ENCODE measurements around the gene LAMB4.

GRCh38 chr7:108066486-108066885 is 63.7 kb downstream of the LAMB4 start:
- TF ChIP-seq, protein P1, sequence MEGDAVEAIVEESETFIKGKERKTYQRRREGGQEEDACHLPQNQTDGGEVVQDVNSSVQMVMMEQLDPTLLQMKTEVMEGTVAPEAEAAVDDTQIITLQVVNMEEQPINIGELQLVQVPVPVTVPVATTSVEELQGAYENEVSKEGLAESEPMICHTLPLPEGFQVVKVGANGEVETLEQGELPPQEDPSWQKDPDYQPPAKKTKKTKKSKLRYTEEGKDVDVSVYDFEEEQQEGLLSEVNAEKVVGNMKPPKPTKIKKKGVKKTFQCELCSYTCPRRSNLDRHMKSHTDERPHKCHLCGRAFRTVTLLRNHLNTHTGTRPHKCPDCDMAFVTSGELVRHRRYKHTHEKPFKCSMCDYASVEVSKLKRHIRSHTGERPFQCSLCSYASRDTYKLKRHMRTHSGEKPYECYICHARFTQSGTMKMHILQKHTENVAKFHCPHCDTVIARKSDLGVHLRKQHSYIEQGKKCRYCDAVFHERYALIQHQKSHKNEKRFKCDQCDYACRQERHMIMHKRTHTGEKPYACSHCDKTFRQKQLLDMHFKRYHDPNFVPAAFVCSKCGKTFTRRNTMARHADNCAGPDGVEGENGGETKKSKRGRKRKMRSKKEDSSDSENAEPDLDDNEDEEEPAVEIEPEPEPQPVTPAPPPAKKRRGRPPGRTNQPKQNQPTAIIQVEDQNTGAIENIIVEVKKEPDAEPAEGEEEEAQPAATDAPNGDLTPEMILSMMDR (IDR thresholded peaks at IDR 0.05; ENCODE audit: insufficient read depth, low read length) = no peak
- TF ChIP-seq POLR2AphosphoS5 (IDR thresholded peaks at IDR 0.05; ENCODE audit: low read depth) (no peak), REST (IDR thresholded peaks at IDR 0.05; ENCODE audit: insufficient replicate concordance, low read depth) (no peak), SPI1 (IDR thresholded peaks at IDR 0.05; ENCODE audit: borderline replicate concordance, low read depth) (no peak)
